Osteocyte (in vitro differentiated cells): ENCODE results near the gene ATP2C1. TPM values are rescaled to one million over a fixed set of nuclear protein-coding genes. Genes with fewer than 3 reads are reported as not detected.

Source experiments
- DNase-seq: peaks from one replicate; pipeline ENCODE4 v3.0.0; 2021; ENCODE audit warnings: mixed read lengths; ENCODE audit not compliant: unreplicated experiment; ENCODE audit errors: extremely low spot score
- H3K27ac Mint-ChIP-seq: one replicate; pipeline ENCODE4 v1.8.0; 2021; ENCODE audit warnings: mild to moderate bottlenecking, mixed read lengths; ENCODE audit not compliant: unreplicated experiment
- H3K27me3 Mint-ChIP-seq: one replicate; pipeline ENCODE4 v1.8.0; 2021; ENCODE audit warnings: mixed read lengths; ENCODE audit not compliant: unreplicated experiment
- H3K36me3 Mint-ChIP-seq: one replicate; pipeline ENCODE4 v1.8.0; 2021; ENCODE audit warnings: mixed read lengths; ENCODE audit not compliant: unreplicated experiment
- H3K4me1 Mint-ChIP-seq: one replicate; pipeline ENCODE4 v1.8.0; 2021; ENCODE audit warnings: mixed read lengths; ENCODE audit not compliant: unreplicated experiment
- H3K4me3 Mint-ChIP-seq: one replicate; pipeline ENCODE4 v1.8.0; 2021; ENCODE audit warnings: mild to moderate bottlenecking, moderate library complexity, mixed read lengths; ENCODE audit not compliant: unreplicated experiment
- H3K9me3 Mint-ChIP-seq: one replicate; pipeline ENCODE4 v1.8.0; 2021; ENCODE audit warnings: mixed read lengths; ENCODE audit not compliant: unreplicated experiment
- CTCF ChIP-seq: fragments of 200-600 bp; sonication (generic); IDR thresholded peaks from 2 replicates; pipeline ENCODE4 v1.5.0; 2021; ENCODE audit warnings: antibody characterized with exemption, mild to moderate bottlenecking, moderate library complexity
- total RNA-seq: library from RNA; stranded (reverse); gene quantifications from 2 replicates; pipeline ENCODE4 v1.2.1, GENCODE V29; 2021

Gene ATP2C1
- total RNA-seq, 1 donor from 2014 or later: 68.3 TPM

GRCh38 chr3:130960139-130960795, 66.4 kb downstream of the ATP2C1 start:
- Mint-ChIP-seq H3K27ac (no peak overlapping the region), H3K9me3 (no peaks in the 10 kb centered on the region), H3K36me3 (peaks cover 44% of the 10 kb centered on the region), H3K4me3 (no peak overlapping the region), H3K4me1 (peaks cover 8% of the 10 kb centered on the region), H3K27me3 (no peaks in the 10 kb centered on the region)
- DNase-seq: no peak
- TF ChIP-seq CTCF: no peak

- no peak for DNase-seq
- no peaks in the 10 kb centered on the region for H3K27me3 Mint-ChIP-seq
- TF ChIP-seq CTCF: no peak
- peaks cover 4% of the 10 kb centered on the region for H3K4me1 Mint-ChIP-seq
- no peaks in the 10 kb centered on the region for H3K9me3 Mint-ChIP-seq
- H3K27ac Mint-ChIP-seq: no peak overlapping the region
- peaks cover 48% of the 10 kb centered on the region for H3K36me3 Mint-ChIP-seq
- H3K4me3 Mint-ChIP-seq: no peak overlapping the region
Observed at GRCh38 chr3:130961458-130961857, 67.6 kb downstream of the ATP2C1 start.

- Mint-ChIP-seq H3K27me3 (no peaks in the 10 kb centered on the region), H3K4me3 (no peak overlapping the region), H3K36me3 (peaks cover 55% of the 10 kb centered on the region), H3K9me3 (no peaks in the 10 kb centered on the region), H3K4me1 (no peaks in the 10 kb centered on the region), H3K27ac (no peak overlapping the region)
- TF ChIP-seq CTCF: no peak
- no peak for DNase-seq
Observed at GRCh38 chr3:130963444-130963843, 69.6 kb downstream of the ATP2C1 start.

GRCh38 chr3:130963878-130964277, 70.0 kb downstream of the ATP2C1 start:
- Mint-ChIP-seq H3K9me3 (no peaks in the 10 kb centered on the region), H3K4me3 (no peak overlapping the region), H3K36me3 (peaks cover 57% of the 10 kb centered on the region), H3K27me3 (no peaks in the 10 kb centered on the region), H3K27ac (no peak overlapping the region), H3K4me1 (no peaks in the 10 kb centered on the region)
- no peak for TF ChIP-seq CTCF
- DNase-seq: no peak

GRCh38 chr3:130967281-130967680, 73.4 kb downstream of the ATP2C1 start:
- no peaks in the 10 kb centered on the region for H3K4me1 Mint-ChIP-seq
- H3K27ac Mint-ChIP-seq: no peak overlapping the region
- peaks cover 48% of the 10 kb centered on the region for H3K36me3 Mint-ChIP-seq
- TF ChIP-seq CTCF: no peak
- H3K27me3 Mint-ChIP-seq: no peaks in the 10 kb centered on the region
- DNase-seq: no peak
- H3K9me3 Mint-ChIP-seq: no peaks in the 10 kb centered on the region
- no peak overlapping the region for H3K4me3 Mint-ChIP-seq
